ENCODE data around the gene TMEM191C.
"Not testable (repeated sequence)": the region's sequence is repeated elsewhere in the genome, so short reads cannot be mapped to it uniquely, and the experiment has no call there.

Gene TMEM191C

GRCh38 chr22:21515234-21515633 lies 48.0 kb downstream of the TMEM191C start:
- not testable (repeated sequence) for H3K36me3 ChIP-seq (ENCODE audit: insufficient read depth); H3K27ac ChIP-seq; H3K27me3 ChIP-seq (ENCODE audit: insufficient read depth, low read depth)

DNA sequence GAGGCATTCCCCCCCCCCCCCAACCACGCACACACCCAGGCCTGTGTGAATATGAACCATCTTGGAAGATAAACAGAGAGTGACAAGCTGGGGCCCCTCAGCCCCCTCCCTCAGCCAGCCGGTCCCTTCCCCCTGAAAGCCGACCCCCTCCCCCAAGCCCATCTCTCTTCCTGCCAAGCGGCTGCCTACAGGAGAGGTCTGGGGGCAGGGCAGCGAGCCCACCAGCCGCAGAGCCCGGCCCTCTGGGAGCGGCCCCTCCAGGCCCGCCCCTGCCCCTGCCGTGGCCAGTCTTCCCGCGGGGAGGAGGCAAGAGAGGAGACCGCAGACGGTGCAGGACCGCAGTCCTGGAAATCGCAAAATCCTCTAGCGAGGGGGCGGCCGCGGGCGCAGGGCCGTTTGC lies 49.3 kb downstream of the TMEM191C start:
- not testable (repeated sequence) for H3K79me2 ChIP-seq (ENCODE audit: insufficient read depth, low read depth); H3K27ac ChIP-seq; H3K36me3 ChIP-seq (ENCODE audit: insufficient read depth); H3K4me3 ChIP-seq (IDR thresholded peaks at IDR 0.05; ENCODE audit: insufficient read depth, low read depth, low read length); H3K27me3 ChIP-seq (ENCODE audit: insufficient read depth, low read depth); H4K20me1 ChIP-seq (ENCODE audit: insufficient read depth); H2AFZ ChIP-seq (ENCODE audit: low read depth); H3K4me1 ChIP-seq (ENCODE audit: low read depth, poor library complexity, severe bottlenecking); H3K4me2 ChIP-seq; H3K9ac ChIP-seq

More at GRCh38 chr22:21515234-21515633, 48.0 kb downstream of the TMEM191C start:
- not testable (repeated sequence) for H4K20me1 ChIP-seq (ENCODE audit: insufficient read depth); H3K79me2 ChIP-seq (ENCODE audit: insufficient read depth, low read depth); H3K4me3 ChIP-seq (IDR thresholded peaks at IDR 0.05; ENCODE audit: insufficient read depth, low read depth, low read length); H3K9ac ChIP-seq; H2AFZ ChIP-seq (ENCODE audit: low read depth); H3K4me2 ChIP-seq; H3K4me1 ChIP-seq (ENCODE audit: low read depth, poor library complexity, severe bottlenecking)

DNA sequence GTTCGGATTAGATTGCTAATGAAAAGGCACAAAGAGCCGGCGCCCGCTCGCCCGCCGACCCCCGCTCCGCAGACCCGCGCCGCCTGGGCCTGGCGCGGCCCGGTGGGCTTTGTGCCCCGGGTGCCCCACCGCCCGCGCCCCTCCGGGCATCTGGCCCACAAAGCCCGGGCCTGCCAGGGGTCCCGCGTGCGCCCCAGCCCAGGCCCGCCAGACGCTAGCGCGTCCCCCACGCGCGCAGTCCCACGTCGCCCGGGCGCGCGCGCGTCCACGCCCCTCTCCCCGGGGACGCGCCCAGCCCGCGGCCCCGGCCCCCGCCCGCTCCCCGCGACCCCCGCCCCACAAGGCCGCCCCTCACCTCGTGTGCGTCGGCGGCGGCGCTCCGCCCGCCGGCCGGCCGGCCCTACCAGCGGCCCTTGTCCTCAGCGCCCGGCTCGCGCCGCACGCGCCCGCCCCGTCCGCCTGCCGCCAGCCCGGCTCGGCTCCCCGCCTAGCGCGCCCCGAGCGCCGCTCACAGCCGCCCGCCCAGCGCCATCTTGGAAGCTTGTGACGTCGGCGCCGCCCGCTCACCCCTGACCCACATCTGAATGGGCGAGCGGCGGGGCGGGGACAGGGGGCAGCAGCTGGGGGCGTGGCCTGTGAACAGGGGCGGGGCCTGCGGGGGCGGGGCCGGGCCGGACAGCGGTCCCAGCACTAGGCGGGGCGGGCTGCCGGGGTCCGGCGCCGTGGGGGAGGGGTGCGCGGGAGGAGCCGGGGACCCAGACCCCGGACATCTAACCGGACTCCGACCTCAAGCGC lies 50.0 kb downstream of the TMEM191C start:
- not testable (repeated sequence) for H4K20me1 ChIP-seq (ENCODE audit: insufficient read depth); H3K4me3 ChIP-seq (IDR thresholded peaks at IDR 0.05; ENCODE audit: insufficient read depth, low read depth, low read length); H3K79me2 ChIP-seq (ENCODE audit: insufficient read depth, low read depth); H3K27ac ChIP-seq; H3K36me3 ChIP-seq (ENCODE audit: insufficient read depth); H3K4me1 ChIP-seq (ENCODE audit: low read depth, poor library complexity, severe bottlenecking); H2AFZ ChIP-seq (ENCODE audit: low read depth); H3K4me2 ChIP-seq; H3K9ac ChIP-seq; H3K27me3 ChIP-seq (ENCODE audit: insufficient read depth, low read depth)
